ENCODE results near the gene TPP2.

- TF ChIP-seq EZH2 (IDR thresholded peaks at IDR 0.05; ENCODE audit: insufficient read depth, low read length) (no peak), CTCF (IDR thresholded peaks at IDR 0.05; ENCODE audit: insufficient read depth, low read depth, low read length) (no peak)
Observed at GRCh38 chr13:102582256-102582655, 14.5 kb upstream of the TPP2 start.

Data from astrocyte (in vitro differentiated cells and primary cell).